Stimulated activated CD4-positive, alpha-beta T cell treated with anti-CD3 and anti-CD28 coated beads, Interleukin-15, amount 100 ng/mL, for 48 hours (primary cell): ENCODE data around the gene PHKB.
"Not testable (repeated sequence)": the region's sequence is repeated elsewhere in the genome, so short reads cannot be mapped to it uniquely, and the experiment has no call there.

Experiments
- DNase-seq, 2 donors: peaks; one replicate each; pipeline ENCODE4 v3.0.0-alpha.2; 2020; ENCODE audit warnings: low read depth in 2 of 2

The PHKB gene

GRCh38 chr16:47469227-47469626 is 8.1 kb downstream of the PHKB start:
- no peak for DNase-seq

- no peak for DNase-seq
Observed at GRCh38 chr16:47470211-47470610, 9.1 kb downstream of the PHKB start.

- no peak for DNase-seq
Observed at GRCh38 chr16:47470810-47471209, 9.7 kb downstream of the PHKB start.

GRCh38 chr16:47473004-47473403 is 11.9 kb downstream of the PHKB start:
- not testable (repeated sequence) for DNase-seq

- no peak for DNase-seq
Observed at GRCh38 chr16:47473792-47474191, 12.7 kb downstream of the PHKB start.

- no peak for DNase-seq
Observed at GRCh38 chr16:47475786-47476185, 14.7 kb downstream of the PHKB start.

GRCh38 chr16:47476654-47477345 is 15.7 kb downstream of the PHKB start:
- DNase-seq, result no peak

- no peak for DNase-seq
Observed at GRCh38 chr16:47477679-47478078, 16.5 kb downstream of the PHKB start.

GRCh38 chr16:47480410-47480809 is 19.3 kb downstream of the PHKB start:
- DNase-seq, result no peak

GRCh38 chr16:47481698-47482374 is 20.7 kb downstream of the PHKB start:
- no peak for DNase-seq

GRCh38 chr16:47483616-47484015 is 22.5 kb downstream of the PHKB start:
- no peak for DNase-seq

GRCh38 chr16:47486856-47487255 is 25.7 kb downstream of the PHKB start:
- DNase-seq, result no peak

GRCh38 chr16:47488051-47488450 is 26.9 kb downstream of the PHKB start:
- DNase-seq, result no peak

- no peak for DNase-seq
Observed at GRCh38 chr16:47490471-47490870, 29.3 kb downstream of the PHKB start.

- DNase-seq, result no peak
Observed at GRCh38 chr16:47492036-47492427, 30.9 kb downstream of the PHKB start.

GRCh38 chr16:47492428-47493377 is 31.6 kb downstream of the PHKB start:
- no peak for DNase-seq

GRCh38 chr16:47493381-47494337 is 32.5 kb downstream of the PHKB start:
- DNase-seq, result no peak

GRCh38 chr16:47499080-47499699 is 38.1 kb downstream of the PHKB start:
- no peak for DNase-seq

- no peak for DNase-seq
Observed at GRCh38 chr16:47499700-47500264, 38.7 kb downstream of the PHKB start.

- no peak for DNase-seq
Observed at GRCh38 chr16:47503936-47504335, 42.8 kb downstream of the PHKB start.
